Chondrocyte (in vitro differentiated cells): ENCODE results near the gene CCDC78. TPM values are rescaled to one million over a fixed set of nuclear protein-coding genes. Genes with fewer than 3 reads are reported as not detected.

ENCODE experiments used
- DNase-seq: peaks from one replicate; pipeline ENCODE4 v3.0.0; 2021; ENCODE audit warnings: mixed read lengths, low spot score
- H3K27ac Mint-ChIP-seq: one replicate; pipeline ENCODE4 v1.8.0; 2021; ENCODE audit warnings: mild to moderate bottlenecking, moderate library complexity, mixed read lengths; ENCODE audit not compliant: unreplicated experiment
- H3K27me3 Mint-ChIP-seq: 2 replicates; pipeline ENCODE4 v1.8.0; 2021; ENCODE audit warnings: low read depth, mixed read lengths
- H3K36me3 Mint-ChIP-seq: 2 replicates; pipeline ENCODE4 v1.8.0; 2021; ENCODE audit warnings: low read depth, mixed read lengths
- H3K4me1 Mint-ChIP-seq: 2 replicates; pipeline ENCODE4 v1.8.0; 2021; ENCODE audit warnings: low read depth, mild to moderate bottlenecking, mixed read lengths
- H3K4me3 Mint-ChIP-seq: one replicate; pipeline ENCODE4 v1.8.0; 2021; ENCODE audit warnings: mild to moderate bottlenecking, moderate library complexity, mixed read lengths; ENCODE audit not compliant: unreplicated experiment
- H3K9me3 Mint-ChIP-seq: 2 replicates; pipeline ENCODE4 v1.8.0; 2021; ENCODE audit warnings: low read depth, mixed read lengths
- total RNA-seq: library from RNA; stranded (reverse); gene quantifications from 3 replicates; pipeline ENCODE4 v1.2.1, GENCODE V29; 2021
- TF ChIP-seq, protein P1 (sequence below): fragments of 200-600 bp; sonication (generic); IDR thresholded peaks from 2 replicates; pipeline ENCODE4 v1.5.0; 2021; ENCODE audit warnings: antibody characterized with exemption, mild to moderate bottlenecking, moderate library complexity

Gene CCDC78
- total RNA-seq, 1 donor from 2014 or later: 3.9 TPM

DNA sequence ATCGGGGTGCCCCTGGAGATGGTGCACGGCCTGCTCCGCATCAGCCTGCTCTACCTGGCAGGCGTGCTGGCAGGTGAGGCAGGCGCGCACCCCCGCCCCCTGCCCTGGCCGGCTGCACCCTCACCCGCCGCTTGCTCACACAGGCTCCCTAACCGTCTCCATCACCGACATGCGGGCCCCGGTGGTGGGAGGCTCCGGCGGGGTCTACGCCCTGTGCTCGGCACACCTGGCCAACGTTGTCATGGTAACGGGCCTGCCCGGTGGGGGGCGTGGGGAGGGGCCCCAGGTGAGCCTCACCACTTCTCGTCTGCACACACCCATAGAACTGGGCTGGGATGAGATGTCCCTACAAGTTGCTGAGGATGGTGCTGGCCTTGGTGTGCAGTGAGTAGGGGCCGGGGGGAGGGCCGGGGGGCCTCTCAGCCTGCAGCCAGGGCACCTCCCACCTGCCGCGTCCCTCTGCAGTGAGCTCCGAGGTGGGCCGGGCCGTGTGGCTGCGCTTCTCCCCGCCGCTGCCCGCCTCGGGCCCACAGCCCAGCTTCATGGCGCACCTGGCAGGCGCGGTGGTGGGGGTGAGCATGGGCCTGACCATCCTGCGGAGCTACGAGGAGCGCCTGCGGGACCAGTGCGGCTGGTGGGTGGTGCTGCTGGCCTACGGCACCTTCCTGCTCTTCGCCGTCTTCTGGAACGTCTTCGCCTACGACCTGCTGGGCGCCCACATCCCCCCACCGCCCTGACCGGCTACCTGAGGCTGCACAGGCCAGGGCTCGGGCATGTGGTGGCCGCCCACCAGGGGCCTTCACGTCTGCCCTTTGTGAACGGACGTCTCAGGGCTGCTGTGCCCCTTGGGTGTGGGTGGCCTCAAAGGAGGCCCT is 48.7 kb downstream of the CCDC78 start:
- no peak for DNase-seq
- no peak overlapping the region for H3K27ac Mint-ChIP-seq
- H3K4me1 Mint-ChIP-seq: peaks cover 30% of the 10 kb centered on the region
- H3K9me3 Mint-ChIP-seq: no peaks in the 10 kb centered on the region
- H3K4me3 Mint-ChIP-seq: no peak overlapping the region
- TF ChIP-seq, protein P1, sequence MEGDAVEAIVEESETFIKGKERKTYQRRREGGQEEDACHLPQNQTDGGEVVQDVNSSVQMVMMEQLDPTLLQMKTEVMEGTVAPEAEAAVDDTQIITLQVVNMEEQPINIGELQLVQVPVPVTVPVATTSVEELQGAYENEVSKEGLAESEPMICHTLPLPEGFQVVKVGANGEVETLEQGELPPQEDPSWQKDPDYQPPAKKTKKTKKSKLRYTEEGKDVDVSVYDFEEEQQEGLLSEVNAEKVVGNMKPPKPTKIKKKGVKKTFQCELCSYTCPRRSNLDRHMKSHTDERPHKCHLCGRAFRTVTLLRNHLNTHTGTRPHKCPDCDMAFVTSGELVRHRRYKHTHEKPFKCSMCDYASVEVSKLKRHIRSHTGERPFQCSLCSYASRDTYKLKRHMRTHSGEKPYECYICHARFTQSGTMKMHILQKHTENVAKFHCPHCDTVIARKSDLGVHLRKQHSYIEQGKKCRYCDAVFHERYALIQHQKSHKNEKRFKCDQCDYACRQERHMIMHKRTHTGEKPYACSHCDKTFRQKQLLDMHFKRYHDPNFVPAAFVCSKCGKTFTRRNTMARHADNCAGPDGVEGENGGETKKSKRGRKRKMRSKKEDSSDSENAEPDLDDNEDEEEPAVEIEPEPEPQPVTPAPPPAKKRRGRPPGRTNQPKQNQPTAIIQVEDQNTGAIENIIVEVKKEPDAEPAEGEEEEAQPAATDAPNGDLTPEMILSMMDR: no peak
- no peaks in the 10 kb centered on the region for H3K27me3 Mint-ChIP-seq
- peaks cover 10% of the 10 kb centered on the region for H3K36me3 Mint-ChIP-seq

DNA sequence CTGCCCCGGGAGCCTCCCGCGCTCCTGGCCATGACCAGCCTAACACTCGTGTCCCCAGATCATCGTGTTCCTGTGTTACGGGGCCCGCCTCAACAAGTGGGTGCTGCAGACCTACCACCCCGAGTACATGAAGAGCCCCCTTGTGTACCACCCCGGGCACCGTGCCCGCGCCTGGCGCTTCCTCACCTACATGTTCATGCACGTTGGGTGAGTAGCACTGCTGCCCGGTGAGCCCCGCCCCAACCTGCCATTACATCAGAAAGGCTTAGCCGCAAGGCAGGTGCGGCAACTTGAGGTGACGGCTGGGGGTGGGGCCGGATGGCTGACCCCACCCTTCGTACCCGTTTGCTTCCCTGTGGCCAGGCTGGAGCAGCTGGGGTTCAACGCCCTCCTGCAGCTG is 49.3 kb downstream of the CCDC78 start:
- Mint-ChIP-seq H3K9me3 (no peaks in the 10 kb centered on the region), H3K36me3 (peaks cover 6% of the 10 kb centered on the region), H3K27ac (no peak overlapping the region), H3K4me3 (no peak overlapping the region), H3K27me3 (no peaks in the 10 kb centered on the region), H3K4me1 (peaks cover 25% of the 10 kb centered on the region)
- TF ChIP-seq, protein P1: no peak
- no peak for DNase-seq

DNA sequence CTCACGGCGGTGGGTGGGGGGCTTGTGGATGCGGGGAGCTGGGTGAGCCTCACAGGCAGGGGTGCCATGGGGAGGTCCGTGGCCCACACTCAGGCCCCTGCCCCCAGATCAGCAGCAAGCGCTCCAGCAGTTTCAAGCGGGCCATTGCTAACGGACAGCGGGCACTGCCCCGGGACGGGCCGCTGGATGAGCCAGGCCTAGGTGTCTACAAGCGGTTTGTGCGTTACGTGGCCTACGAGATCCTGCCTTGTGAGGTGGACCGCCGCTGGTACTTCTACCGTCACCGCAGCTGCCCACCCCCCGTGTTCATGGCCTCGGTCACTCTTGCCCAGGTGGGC is 49.7 kb downstream of the CCDC78 start:
- Mint-ChIP-seq H3K9me3 (no peaks in the 10 kb centered on the region), H3K36me3 (peaks cover 3% of the 10 kb centered on the region), H3K27me3 (no peaks in the 10 kb centered on the region), H3K4me1 (peaks cover 21% of the 10 kb centered on the region), H3K4me3 (no peak overlapping the region), H3K27ac (no peak overlapping the region)
- DNase-seq: no peak
- TF ChIP-seq, protein P1: no peak

DNA sequence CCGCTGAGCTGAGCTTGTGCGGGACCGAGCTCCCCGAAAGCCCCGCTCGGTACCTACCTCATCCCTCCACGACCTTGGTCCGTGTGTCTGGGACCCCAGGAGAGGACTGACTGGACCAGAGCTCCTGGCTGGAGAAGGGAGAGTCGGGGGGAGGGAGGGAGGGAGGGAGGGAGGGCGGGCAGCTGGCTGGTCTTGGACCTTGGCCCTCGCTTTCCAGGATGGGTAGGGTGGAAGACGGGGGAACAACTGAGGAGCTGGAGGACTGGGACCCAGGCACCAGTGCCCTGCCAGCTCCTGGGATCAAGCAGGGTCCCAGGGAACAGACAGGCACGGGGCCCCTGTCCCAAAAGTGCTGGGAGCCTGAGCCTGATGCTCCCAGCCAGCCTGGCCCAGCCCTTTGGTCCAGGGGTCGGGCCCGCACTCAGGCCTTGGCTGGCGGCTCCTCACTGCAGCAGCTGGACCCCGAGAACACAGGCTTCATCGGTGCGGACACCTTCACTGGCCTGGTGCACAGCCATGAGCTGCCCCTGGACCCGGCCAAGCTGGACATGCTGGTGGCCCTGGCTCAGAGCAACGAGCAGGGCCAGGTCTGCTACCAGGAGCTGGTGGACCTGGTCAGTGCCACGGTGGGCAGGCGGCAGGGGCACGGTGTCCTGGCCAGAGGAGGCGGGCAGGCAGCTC is 50.2 kb downstream of the CCDC78 start:
- Mint-ChIP-seq H3K4me3 (no peak overlapping the region), H3K4me1 (peaks cover 16% of the 10 kb centered on the region), H3K9me3 (no peaks in the 10 kb centered on the region), H3K27me3 (no peaks in the 10 kb centered on the region), H3K36me3 (peaks cover 2% of the 10 kb centered on the region), H3K27ac (no peak overlapping the region)
- TF ChIP-seq, protein P1: no peak
- no peak for DNase-seq

DNA sequence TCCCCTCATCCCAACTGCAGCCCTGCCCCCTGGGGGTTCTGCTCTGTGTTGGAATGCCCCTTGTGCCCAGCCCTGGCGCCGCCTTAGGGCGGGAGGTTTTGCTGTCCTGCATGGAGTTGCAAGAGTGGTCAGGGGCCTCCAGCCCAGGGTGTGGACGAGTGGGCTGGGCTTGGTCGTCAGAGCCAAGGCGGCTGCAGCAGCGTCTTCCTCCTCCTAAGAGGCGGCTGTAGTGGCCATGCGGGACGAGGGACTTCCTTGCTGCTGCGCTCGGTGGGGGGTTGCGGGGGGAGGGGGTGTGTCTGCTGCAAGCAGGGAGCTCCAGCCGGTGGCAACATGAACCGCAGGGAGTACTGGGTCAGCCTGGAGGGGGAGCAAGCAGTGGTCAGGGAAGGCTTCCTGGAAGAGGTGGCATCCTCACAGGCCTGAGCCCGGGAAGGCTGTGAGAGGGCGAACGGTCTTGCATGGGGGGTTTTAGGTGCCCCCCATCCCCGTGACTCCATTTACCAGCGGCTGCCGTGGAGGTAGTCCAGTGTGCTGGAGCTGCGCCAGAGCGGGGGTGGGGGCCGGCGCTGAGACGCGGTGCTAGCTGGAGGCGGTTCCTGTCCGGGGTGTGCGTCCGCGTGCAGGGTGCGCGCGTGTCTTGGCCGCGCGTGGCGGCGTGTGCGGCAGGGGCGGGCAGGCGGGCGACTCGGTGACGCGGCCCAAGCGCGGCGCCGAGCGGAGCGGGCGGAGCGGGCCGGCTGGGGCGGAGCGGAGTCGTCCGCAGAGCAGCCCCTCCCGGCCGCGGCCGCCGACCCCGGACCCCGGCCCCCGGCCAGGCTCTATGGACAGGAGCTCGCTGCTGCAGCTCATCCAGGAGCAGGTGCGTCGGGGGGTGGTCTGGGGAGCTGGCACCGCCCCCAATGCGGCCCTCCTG is 51.0 kb downstream of the CCDC78 start, which contains the start of gene RHBDL1:
TSS of gene RHBDL1 (plus strand) at position 704 of the 916 bp plus-strand sequence. CDS start at position 824, 120 bp downstream.
- H3K27ac Mint-ChIP-seq: no peak within 1 kb of the TSS
- no peak for DNase-seq
- H3K4me3 Mint-ChIP-seq: peak within 1 kb of the TSS; percentile 57
- H3K4me1 Mint-ChIP-seq: peaks cover 14% of the 10 kb centered on the region
- no peaks in the 10 kb centered on the region for H3K27me3 Mint-ChIP-seq
- peaks cover 2% of the 10 kb centered on the region for H3K36me3 Mint-ChIP-seq
- TF ChIP-seq, protein P1: no peak
- no peaks in the 10 kb centered on the region for H3K9me3 Mint-ChIP-seq
